Dedifferentiated amniotic fluid mesenchymal stem cell (primary cell): ENCODE results near the gene PAFAH1B2.
A peak's percentile ranks its signal among the peaks of the same experiment; 100 is the strongest.
"Not testable (repeated sequence)": the region's sequence is repeated elsewhere in the genome, so short reads cannot be mapped to it uniquely, and the experiment has no call there.

Source experiments
- DNase-seq: peaks from one replicate; pipeline ENCODE4 v3.0.0-alpha.2; 2016; ENCODE audit errors: extremely low spot score

PAFAH1B2 gene

GRCh38 chr11:117127171-117127901 lies 16.8 kb upstream of the PAFAH1B2 start:
- DNase-seq: no peak

- DNase-seq: no peak
Observed at GRCh38 chr11:117128289-117128688, 15.8 kb upstream of the PAFAH1B2 start.

- DNase-seq: not testable (repeated sequence)
Observed at GRCh38 chr11:117130396-117130795, 13.7 kb upstream of the PAFAH1B2 start.

GRCh38 chr11:117130879-117131278 lies 13.2 kb upstream of the PAFAH1B2 start:
- DNase-seq: no peak

GRCh38 chr11:117134431-117134830 lies 9.7 kb upstream of the PAFAH1B2 start:
- DNase-seq: no peak

GRCh38 chr11:117134979-117135378 lies 9.1 kb upstream of the PAFAH1B2 start:
- not testable (repeated sequence) for DNase-seq

GRCh38 chr11:117137223-117138086 lies 6.6 kb upstream of the PAFAH1B2 start:
- not testable (repeated sequence) for DNase-seq

GRCh38 chr11:117143390-117143789 lies 697 bp upstream of the PAFAH1B2 start:
- peak; percentile 50 for DNase-seq

- peak; percentile 66 for DNase-seq
Observed at GRCh38 chr11:117144477-117145392, 648 bp downstream of the PAFAH1B2 start.

GRCh38 chr11:117145393-117145761 lies 1.3 kb downstream of the PAFAH1B2 start:
- DNase-seq: no peak

- DNase-seq: no peak
Observed at GRCh38 chr11:117146521-117146920, 2.4 kb downstream of the PAFAH1B2 start.

GRCh38 chr11:117152066-117152465 lies 8.0 kb downstream of the PAFAH1B2 start:
- DNase-seq: no peak

- DNase-seq: no peak
Observed at GRCh38 chr11:117154468-117154867, 10.4 kb downstream of the PAFAH1B2 start.

GRCh38 chr11:117157507-117157906 lies 13.4 kb downstream of the PAFAH1B2 start:
- no peak for DNase-seq

- DNase-seq: no peak
Observed at GRCh38 chr11:117159892-117160291, 15.8 kb downstream of the PAFAH1B2 start.

GRCh38 chr11:117160826-117161225 lies 16.7 kb downstream of the PAFAH1B2 start:
- DNase-seq: no peak

GRCh38 chr11:117166491-117166890 lies 22.4 kb downstream of the PAFAH1B2 start:
- no peak for DNase-seq

- no peak for DNase-seq
Observed at GRCh38 chr11:117169736-117170135, 25.6 kb downstream of the PAFAH1B2 start.

- no peak for DNase-seq
Observed at GRCh38 chr11:117170210-117170609, 26.1 kb downstream of the PAFAH1B2 start.

- DNase-seq: no peak
Observed at GRCh38 chr11:117171007-117171403, 26.9 kb downstream of the PAFAH1B2 start.

GRCh38 chr11:117171404-117172061 lies 27.4 kb downstream of the PAFAH1B2 start:
- no peak for DNase-seq
